Measurements from ENCODE around the gene TTC22.

Gene TTC22

GRCh38 chr1:54807756-54808155 lies 6.6 kb upstream of the TTC22 start:
- TF ChIP-seq CTCF (IDR thresholded peaks at IDR 0.05; ENCODE audit: low read depth, low read length): no peak
- no peak overlapping the region for H3K4me3 ChIP-seq (ENCODE audit: low read depth, low read length)

- no peak for TF ChIP-seq CTCF (IDR thresholded peaks at IDR 0.05; ENCODE audit: low read depth, low read length)
- no peak overlapping the region for H3K4me3 ChIP-seq (ENCODE audit: low read depth, low read length)
Measured at GRCh38 chr1:54806931-54807611, 5.9 kb upstream of the TTC22 start.

GRCh38 chr1:54805981-54806381 lies 4.9 kb upstream of the TTC22 start:
- TF ChIP-seq CTCF (IDR thresholded peaks at IDR 0.05; ENCODE audit: low read depth, low read length): no peak
- H3K4me3 ChIP-seq (ENCODE audit: low read depth, low read length): no peak overlapping the region

GRCh38 chr1:54805466-54805865 lies 4.3 kb upstream of the TTC22 start:
- TF ChIP-seq CTCF (IDR thresholded peaks at IDR 0.05; ENCODE audit: low read depth, low read length): no peak
- no peak overlapping the region for H3K4me3 ChIP-seq (ENCODE audit: low read depth, low read length)

GRCh38 chr1:54804471-54805132 lies 3.5 kb upstream of the TTC22 start:
- no peak for TF ChIP-seq CTCF (IDR thresholded peaks at IDR 0.05; ENCODE audit: low read depth, low read length)
- H3K4me3 ChIP-seq (ENCODE audit: low read depth, low read length): no peak overlapping the region

GRCh38 chr1:54803761-54804470 lies 2.8 kb upstream of the TTC22 start:
- no peak overlapping the region for H3K4me3 ChIP-seq (ENCODE audit: low read depth, low read length)
- TF ChIP-seq CTCF (IDR thresholded peaks at IDR 0.05; ENCODE audit: low read depth, low read length): no peak
